ENCODE results near the gene ENDOV. TPM values are rescaled to one million over a fixed set of nuclear protein-coding genes. Genes with fewer than 3 reads are reported as not detected.

The ENDOV gene
- total RNA-seq, 1 donor from 2014 or later: 27.6 TPM

- DNase-seq: no peak
Observed at GRCh38 chr17:80449930-80450576, 35.1 kb downstream of the ENDOV start.

- no peak for DNase-seq
Observed at GRCh38 chr17:80451104-80451775, 36.3 kb downstream of the ENDOV start.

GRCh38 chr17:80452173-80452915 lies 37.4 kb downstream of the ENDOV start:
- no peak for DNase-seq

DNA sequence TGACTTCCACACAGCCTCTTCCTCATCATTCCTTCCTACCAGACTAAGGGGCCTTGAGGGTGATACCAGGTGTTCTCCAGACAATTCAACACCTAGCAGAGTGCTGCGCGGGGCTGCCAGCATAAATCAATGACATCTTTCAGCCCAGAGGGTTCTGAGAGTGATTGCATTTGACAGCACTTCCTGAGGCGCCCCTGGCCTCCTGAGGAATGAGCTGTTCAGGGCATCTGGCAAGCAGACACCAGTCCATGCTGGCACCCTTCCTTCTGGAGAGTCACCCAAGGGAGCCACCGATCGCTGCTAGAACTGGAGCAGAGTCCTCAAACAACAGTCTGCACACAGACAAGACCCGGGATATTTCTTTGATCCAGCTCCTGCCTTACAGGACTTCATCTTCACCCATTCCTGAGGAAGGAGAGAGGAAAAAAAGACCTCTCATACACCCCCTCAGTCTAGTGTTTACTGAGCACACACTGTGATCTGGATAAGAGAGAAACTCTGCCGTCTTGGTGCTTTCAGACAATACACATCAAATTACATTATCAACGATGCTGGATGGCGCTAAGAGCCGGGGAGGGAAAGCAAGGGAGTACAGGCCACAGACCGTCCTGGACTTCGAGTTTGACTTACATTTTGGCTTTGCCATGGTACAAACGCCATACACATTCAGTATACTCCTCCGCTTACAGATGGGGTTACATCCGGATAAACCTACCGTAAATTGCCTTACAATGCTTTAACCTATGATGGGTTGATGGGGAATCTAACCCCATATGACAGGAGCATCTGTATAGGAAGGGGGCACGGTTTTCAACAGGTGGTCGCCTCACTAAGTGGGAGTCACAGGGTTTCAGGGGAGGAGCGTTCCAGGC lies 38.4 kb downstream of the ENDOV start:
- DNase-seq: no peak

- DNase-seq: no peak
Observed at GRCh38 chr17:80453998-80454556, 39.1 kb downstream of the ENDOV start.

GRCh38 chr17:80454557-80455335 lies 39.8 kb downstream of the ENDOV start:
- DNase-seq: peak; percentile 98

DNA sequence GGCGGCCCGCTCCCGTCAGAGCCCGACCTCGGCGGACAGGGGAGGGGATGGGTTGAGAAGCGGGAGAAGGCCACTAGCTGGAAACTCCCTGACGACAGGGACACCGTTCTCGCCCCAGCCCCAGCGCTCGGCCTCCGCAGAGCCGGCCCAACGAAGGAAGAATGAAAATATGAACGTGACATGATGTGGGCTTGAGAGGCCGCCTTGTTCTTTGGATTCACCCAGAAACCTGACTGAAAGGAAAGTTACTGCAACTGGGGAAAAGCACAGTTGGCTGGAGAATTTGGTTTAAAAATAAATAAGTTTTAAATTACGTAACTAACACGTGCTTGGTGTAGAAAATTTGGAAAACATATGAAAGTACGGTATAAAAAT lies 40.4 kb downstream of the ENDOV start:
- peak; percentile 60 for DNase-seq

DNA sequence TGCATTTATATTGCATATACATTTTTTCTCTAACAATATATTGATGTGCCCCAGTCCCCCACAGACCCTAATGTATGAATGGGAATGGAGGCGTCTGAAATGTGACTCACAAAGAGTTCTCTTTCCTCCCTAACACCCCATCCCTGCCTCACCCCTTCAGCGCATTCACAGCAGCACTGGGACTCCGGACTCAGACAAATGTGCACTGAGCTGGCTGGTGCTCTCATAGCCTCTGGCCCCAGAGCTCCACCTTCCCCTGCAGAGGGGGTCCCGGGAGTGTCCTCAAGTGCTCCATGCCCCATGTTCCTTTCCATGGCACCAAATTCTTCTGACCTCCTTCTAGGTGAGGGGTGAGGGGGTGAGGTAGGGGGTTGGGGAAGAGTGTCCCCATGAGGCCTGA lies 40.8 kb downstream of the ENDOV start:
- DNase-seq: no peak

- DNase-seq: no peak
Observed at GRCh38 chr17:80456465-80457235, 41.7 kb downstream of the ENDOV start.

- peak; percentile 18 for DNase-seq
Observed at GRCh38 chr17:80457236-80457856, 42.4 kb downstream of the ENDOV start.

DNA sequence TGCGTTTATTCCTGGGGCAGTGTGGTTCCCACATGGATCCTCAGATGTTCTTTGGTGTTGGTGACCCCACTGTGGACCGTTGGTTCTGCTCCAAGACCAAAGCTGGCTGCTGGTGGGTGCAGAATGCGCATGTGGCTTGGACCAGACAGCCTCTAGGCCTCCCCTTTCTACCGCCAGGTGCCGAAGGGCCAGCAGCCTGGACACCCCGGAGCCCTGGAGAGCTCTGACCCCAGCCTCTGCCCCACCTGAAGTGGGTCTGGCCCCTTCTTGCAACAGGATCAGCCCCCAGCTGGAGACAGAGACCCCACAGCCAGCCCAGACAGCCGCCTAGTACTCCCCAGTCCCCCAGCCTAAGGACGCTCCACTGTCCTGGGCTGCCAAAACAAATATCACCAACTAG lies 43.0 kb downstream of the ENDOV start:
- no peak for DNase-seq

DNA sequence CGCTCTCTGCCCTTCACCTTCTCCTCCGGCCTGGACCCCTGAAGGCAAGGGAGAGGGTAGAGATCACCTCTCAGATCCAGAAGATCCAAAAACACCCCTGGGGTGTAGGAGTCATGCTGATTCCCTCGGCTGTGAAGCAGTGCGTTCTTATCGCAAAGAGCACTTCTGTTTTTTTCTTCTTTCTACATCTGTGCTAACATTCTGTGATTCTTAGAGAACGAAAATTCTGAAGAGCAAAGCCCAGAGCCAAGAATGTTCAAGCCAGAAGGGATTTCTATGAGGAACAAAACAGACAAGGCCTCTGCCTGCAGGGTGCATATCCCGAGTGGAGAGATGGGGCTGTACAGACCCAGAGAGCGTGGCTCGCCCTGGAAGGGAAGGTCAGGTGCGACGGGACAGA lies 44.3 kb downstream of the ENDOV start:
- DNase-seq: no peak

DNA sequence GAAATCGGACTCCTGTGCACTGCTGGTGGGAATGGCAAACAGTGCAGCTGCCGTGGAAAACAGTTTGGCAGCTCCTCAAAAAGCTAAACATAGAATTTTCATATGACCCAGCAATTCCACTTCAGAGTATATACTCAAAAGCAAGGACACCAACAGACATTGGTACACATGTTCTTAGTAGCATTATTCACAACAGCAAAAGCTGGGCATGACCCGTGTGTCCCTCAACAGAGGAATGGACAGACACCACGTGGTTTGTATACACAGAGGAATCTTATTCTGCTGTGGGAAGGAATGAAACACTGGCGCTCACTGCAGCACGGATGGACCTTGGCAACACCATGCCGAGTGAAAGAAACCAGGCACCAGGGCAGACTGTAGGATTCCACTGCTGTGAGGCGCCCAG lies 45.5 kb downstream of the ENDOV start:
- DNase-seq: no peak

GRCh38 chr17:80461528-80462160 lies 46.7 kb downstream of the ENDOV start:
- no peak for DNase-seq

GRCh38 chr17:80463784-80464400 lies 48.9 kb downstream of the ENDOV start:
- no peak for DNase-seq

GRCh38 chr17:80464486-80464885 lies 49.5 kb downstream of the ENDOV start:
- no peak for DNase-seq

DNA sequence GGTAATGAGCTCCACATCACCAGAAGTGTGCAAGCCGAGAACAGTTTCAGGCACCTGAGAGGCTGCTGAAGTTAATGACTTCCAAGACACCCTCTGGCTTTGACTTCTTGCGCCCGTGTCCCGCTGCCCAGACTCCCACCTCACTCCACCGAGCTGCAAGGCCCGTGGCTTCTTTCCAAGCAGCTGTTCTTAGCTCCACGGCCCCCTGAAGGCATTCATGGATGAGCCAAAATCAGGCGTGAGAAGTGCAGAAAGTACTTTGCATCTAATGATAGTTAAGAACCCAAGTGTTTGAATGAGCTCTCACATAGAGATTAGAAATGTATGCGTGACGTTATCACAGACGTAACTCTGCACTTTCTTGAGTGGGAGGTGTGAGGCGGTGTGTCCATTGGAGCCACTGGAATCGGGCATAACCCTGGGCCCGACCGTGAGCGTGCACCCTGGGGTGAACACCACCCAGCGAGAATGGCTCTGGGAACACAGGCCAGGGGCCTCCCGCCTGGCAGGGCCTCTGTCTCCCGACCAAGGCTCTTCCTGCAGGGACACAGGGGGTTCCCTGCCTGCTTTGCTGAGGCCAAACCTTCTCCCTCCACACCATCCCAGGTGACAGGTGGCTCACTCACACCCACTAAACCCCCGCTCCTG lies 50.5 kb downstream of the ENDOV start:
- no peak for DNase-seq

DNA sequence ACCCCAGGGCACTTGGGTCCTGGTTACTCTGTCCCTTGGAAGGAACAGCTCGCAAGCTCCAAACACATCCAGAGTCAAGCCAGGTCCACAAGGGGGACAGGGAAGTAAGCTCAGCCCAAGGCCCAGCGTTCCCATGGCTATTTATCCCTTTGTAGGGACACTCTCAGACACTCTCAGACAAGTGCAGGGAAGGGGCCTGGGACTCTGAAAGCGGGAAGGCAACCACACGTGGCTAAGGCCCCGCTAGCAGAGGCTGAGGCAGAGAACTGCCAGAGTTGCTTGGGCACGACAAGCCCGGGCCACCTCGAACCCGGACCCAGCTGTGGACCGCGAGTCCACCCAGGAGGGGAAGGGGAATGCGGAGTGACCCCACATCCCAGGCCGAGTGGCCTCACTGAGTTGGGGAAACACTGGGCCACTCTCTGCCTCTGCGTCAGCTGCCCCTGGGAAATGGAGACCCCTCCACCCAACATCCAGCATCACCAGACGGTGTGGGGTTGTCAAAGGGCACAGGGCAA lies 51.3 kb downstream of the ENDOV start:
- DNase-seq: no peak

DNA sequence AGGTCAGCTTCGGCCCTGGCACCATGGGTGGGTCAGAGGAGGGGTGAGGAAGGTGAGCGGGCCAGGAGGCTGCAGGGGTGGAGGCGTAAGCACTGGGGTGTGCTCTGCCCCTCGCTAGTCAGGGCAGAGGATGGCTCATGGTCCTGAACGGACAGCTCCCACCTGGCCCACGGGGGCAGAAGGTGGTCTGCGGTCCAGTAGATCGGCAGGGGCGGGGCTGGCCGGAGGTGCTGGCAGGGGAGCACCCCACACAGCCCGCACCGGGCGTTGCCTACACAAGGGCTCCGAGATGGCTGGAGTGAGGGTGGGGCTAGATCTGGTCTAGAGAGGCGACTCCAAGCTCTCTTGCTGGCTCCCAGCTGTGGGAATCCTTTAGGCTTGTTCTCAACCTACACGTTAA lies 53.3 kb downstream of the ENDOV start:
- DNase-seq: no peak

All from dermis blood vessel endothelial cell (primary cell).